GM21360 (cell line): Measurements from ENCODE around the gene SAP30L.
A peak's percentile ranks its signal among the peaks of the same experiment; 100 is the strongest.

Experiments used
- ATAC-seq: cut with Tn5 transposase; IDR thresholded peaks from one replicate; pipeline ENCODE4 v1.9.1; 2021; ENCODE audit warnings: mild to moderate bottlenecking, moderate library complexity; ENCODE audit not compliant: unreplicated experiment

Gene SAP30L

DNA sequence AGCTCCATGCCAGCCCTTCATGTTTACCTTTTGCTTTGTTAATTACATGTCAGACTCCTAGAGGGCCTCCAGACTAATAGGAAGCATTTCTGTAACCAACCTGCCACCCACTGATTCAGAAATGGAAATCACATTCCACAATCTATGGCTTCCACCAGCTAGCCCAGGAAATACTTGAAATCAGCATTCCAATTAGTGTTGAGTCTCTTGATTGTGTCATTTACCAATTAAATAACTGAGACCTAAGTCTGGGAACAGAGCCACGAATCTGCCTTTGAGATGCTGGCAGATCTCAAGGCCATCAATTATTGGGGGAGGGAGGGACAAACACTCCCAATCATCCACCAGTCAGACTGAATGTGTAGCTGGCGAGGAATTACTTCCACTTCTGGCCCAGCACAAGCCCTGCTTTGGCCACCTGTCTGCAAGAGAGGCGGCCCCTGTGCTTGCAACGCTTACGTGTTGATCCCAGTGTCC lies 27.4 kb upstream of the SAP30L start:
- ATAC-seq = no peak

DNA sequence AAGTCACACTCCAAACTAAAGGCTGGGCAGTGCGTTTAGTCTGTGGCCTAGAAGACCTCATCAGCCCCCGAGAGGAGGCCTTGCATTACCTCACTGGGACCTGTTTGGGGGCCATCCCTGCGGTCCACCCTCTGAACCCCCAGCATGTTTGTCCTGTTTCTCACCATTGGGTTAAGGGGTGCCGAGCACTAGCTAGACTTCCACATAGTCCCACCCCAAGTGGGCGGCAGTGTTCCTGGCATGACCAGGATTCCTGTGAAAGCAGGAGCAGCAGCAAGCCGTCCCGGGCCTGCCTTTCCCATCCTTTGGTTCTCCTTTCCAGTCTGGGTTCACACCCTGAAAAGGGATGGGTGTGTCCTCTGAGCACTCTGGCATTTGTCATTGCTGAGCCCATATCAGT lies 26.6 kb upstream of the SAP30L start:
- ATAC-seq = no peak

DNA sequence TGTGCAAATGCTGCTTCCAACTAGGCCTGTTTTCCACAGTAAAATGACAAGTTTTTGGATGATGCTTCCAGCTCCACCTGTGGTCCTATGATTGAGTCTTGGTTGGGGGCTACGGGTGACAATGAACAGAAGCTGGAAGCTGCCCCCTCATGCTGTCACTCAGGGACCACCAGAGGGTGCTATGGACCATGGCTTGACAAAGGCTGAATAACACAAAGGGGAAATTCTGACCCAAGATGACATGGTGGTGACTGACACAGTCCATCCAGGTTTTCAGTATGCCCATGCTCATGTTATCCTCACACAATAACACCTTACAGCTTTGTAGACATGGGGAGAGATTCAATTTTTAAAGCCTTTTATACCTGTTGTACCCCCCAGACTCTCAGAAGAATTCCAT lies 23.9 kb upstream of the SAP30L start:
- ATAC-seq = peak; percentile 51

DNA sequence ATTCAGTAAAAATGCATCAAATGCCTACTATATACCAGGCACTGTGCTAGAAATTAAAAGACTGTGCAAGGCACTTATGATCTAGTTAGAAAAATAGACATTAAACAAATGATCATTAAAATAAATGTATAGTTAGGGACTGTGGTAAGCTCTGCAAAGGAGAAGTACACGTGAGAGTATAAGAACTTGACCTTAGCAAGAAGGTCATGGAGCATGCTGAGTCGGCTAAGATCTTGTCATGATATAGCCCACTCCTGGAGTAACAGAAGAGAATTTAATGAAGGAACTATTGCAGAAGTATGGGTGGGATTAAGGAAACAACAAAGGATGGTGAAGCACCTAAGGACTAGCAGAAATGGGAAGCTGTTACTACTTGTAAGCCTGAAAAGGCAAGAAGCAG lies 23.5 kb upstream of the SAP30L start:
- no peak for ATAC-seq

DNA sequence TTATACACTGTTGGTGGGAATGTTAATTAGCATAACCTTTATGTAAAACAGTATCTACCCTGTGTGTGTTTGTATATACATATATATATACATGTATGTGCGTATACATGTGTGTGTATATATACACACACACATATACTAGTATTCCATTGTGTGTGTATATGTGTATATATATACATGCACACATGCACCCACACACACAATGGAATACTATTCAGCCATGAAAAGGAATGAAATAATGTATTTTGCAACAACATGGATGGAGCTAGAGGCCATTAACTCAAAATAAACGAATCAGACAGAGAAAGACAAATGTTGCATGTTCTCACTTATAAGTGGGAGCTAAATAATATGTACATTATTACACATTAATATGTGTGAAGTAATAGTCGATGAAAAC lies 17.6 kb upstream of the SAP30L start:
- no peak for ATAC-seq

DNA sequence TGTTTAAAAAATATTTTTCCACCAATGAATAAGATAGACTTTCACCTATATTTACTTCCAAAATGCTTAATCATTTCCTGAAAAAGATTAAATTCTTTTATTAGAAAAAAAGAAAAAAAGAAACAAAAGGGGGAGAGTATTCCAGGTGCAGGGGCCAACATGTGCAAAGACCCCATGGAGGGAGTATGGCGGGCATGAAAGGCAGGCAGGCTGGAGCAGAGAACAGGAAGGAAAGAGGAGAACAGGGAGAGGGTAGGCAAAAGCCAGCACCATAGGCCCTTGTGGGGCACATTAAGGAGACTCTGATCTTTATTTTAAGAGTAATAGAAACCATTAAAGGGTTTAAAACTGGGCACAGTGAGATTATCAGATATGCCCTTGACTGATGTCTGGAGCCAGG lies 16.5 kb upstream of the SAP30L start:
- ATAC-seq = no peak

DNA sequence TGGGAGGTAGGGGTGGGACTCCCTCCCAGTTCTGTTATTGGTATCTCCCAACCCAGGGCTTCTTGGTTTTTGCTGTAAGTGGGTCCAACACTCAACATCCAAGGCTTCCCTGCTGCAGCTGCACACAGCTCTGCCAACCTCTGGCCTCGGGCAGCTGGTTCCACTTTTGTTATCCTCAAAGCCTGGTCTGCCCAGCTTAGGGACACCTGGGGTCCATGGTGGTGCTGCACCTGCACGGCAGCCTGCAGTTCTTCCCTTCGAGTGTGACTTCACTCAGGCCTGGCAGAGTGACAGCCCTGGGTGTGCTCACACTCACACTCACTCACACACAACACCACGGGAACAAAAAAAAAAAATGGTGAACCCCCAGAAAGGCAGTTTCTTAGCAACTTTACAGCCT lies 15.3 kb upstream of the SAP30L start:
- ATAC-seq = no peak

DNA sequence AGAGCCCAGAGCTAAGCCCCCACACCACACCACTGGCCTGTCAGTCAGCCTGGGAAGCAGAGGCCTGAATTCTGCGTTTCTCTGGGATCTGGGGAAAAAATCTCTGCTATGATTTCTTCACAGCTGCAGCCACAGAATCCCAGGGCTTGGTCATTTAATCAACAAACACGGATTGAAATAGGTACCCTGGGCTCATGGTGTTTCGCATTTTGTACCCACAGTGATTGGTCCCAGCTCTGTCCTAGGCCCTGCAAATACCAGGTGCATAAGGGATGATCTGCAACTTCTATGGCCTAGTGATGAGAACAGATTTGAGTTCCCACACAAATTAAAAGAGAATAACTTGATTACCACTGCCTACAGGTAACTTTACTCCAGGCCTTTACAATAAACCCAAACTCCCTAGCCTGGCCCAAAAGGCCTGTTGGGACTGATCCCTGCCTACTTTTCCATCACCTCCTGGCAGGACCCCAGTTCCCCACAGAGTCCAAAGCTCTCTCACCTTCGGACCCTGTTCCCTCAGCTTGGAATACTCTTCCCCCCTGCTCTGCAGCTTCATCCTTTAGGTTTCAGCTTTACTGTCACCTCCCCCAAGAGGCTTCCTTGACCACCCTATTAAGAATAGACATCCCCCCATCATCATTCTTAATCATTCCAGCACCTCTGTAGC lies 14.7 kb upstream of the SAP30L start:
- no peak for ATAC-seq

DNA sequence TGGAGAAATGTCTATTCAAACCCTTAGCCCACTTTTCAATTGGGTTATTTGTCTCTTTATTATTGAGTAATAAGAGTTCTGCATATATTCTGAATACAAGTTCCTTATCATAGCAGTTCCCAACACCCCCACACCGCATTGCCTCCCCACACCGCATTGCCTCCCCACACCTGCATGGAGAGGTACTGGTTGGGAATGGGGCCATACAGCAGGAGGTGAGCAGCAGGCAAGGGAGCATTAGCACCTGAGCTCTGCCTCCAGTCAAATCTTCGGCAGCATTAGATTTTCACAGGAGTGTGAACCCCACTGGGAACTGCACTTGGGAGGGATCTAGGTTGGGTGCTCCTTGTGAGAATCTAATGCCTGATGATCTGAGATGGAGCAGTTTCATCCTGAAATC lies 10.6 kb upstream of the SAP30L start:
- no peak for ATAC-seq

DNA sequence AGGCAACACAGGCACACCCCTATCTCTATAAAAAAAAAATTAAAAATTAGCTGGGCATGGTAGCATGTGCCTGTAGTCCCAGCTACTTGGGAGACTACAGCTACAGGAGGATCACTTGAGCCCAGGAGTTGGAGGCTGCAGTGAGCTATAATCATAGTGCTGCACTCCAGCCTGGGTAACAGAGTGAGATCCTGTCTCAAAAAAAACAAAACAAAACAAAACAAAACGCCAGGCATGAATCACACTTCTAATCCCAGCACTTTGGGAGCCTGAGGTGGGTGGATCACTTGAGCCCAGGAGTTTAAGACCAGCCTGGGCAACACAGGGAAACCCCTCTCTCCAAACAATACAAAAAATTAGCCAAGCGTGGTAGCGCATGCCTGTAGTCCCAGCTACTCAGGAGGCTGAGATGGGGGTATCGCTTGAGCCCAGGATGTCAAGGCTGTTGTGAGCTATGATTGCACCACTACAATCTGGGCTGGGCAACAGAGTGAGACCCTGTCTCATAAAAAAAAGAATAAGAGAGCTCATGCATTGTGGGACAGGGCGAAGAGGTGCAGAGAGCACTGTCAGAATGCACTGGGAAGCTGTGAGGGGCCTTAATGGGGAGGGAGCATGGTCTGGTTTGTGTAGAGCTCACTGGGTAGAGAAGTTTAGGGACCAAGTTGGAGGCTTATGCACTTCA lies 8.4 kb upstream of the SAP30L start:
- no peak for ATAC-seq

DNA sequence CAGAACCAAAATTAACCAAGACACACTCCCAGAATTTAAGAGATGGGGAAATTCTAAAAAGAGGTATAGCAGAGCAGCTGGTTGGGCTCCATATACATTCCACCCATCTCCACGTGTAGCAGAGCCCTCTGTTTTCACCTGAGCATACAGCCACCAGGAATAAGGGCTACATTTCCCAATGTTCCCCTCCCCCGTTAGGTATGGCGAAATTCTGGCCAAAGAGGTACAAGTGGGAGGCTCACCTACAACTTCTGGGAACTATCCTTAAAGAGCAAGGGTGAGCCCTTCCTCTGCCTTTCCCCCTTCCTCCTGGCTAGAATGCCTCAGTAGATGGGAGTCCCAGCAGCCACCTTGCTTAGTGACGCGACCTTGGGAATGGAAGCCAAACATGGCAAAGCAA lies 5.3 kb upstream of the SAP30L start:
- ATAC-seq = no peak

DNA sequence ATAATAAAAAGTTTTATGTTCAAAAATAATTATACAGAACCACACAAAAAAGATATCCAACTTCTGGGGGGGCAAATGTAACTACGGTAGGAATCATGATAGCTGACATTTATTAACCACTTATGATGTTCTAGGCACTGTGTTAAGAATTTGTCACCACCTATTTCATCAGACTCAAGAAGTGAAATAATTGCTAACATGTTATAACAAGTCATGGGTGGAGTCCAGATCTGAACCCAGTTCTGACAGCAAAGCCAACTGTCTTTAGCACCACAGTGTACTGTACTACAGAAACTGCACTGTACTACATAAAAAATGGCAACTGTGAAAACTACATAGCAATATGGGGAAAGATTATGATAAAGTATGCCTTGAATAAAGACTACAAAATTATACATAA lies 3.0 kb upstream of the SAP30L start:
- no peak for ATAC-seq

DNA sequence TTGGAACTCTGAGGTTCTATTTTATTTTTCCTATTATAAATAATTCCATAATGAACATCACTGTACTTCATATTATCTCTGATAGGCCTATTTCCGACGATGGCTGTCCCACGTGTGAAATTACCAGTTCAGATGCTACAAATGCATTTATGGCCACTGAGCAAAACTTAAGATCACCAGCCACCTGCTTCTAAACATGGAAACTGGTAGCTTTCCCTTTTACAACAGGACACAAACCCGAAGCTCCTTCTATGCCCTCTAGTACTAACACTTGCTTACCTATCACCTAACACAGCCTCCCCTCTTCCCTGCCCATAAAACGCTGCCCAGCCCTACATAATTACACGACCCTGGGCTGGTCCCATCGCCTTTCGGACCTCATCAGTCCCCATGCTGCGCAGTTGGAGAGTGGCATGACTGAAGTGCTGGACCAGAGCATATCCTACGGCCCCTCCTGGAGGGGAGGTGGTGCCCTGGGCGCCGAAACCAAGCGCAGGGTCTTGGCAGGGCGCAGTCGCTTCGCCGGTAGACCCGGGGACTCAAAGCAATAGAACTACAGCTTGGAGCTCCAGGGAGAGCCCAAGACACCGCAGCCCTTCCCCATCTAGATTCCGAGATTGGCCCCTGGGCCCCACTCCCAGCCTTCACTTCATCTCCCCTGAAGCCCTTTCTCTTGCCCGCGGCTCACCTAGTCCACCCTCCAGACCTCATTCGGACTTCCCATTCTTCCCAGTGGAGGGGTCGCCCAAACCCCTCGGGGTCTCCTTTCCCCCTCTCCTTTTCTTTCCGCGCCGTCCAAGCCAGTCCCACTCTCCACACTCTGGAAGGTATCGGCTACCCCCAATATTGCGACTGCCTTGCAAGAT lies 1.0 kb upstream of the SAP30L start:
- no peak for ATAC-seq

DNA sequence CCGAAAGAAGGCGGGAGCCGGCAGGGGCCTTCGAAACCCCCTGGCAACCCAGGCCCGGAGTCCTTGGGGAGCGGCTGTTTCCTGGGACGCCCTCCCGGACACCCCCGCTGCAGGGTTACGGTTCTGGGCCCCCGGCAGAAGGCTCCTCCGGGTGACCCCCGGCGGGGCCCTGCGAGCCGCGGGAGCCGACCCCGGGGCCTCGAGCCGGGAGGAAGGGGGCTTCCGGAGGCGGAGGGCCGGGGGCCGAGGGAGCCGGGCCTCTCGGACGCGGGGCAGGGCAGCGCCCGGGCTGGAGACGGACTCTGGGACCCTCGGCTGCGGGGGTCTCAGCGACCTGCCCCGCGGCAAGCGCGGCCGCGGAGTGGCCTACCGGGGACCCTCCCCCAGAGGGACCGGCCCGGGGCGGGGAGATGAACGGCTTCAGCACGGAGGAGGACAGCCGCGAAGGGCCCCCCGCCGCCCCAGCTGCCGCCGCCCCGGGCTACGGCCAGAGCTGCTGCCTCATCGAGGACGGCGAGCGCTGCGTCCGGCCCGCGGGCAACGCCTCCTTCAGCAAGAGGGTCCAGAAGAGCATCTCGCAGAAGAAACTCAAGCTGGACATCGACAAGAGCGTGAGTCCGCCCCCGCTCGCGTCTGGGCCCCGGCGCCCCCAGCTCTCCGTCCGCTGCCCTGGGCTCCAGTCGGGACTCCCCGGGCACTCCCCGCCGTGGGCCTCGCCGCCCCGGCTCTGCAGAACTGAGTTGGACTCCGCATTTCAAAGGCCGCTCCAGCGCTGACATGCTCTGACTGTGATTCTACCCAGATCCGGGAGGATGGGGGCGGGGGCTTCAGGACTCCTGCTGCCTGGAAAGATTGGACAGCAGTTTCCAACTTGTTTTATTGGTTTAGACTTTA lies 645 bp downstream of the SAP30L start:
- peak; percentile 5 for ATAC-seq

DNA sequence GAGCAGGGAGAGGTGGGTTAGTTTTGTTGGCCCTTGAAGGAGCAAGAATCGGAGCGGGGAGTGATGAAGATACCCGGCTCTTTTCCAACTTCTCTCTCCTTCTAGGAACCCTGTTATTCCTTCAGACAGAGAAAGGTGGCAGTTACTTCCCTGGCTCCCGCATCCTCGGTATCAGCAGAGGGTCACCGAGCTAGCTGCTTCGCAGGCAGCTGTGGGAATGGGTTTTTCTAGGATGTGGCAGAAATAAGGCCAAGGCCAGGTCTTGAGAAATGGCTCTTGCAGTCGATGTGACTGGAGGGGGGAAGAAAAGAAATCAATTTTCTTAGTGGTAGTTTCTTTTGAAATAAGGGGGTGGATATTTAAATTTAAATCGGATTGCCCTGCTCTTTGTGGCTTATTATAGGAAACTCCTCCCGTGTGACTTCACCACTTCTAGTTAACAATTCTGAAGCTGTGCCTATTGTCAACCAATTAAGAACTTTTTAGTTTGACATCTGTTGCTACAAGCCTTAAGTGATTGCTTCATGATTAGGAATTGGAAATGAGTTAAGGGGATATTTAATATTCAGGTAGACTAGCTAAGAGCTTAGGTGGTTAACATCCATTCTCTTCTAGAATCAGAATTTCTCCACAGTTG lies 1.4 kb downstream of the SAP30L start:
- ATAC-seq = no peak

DNA sequence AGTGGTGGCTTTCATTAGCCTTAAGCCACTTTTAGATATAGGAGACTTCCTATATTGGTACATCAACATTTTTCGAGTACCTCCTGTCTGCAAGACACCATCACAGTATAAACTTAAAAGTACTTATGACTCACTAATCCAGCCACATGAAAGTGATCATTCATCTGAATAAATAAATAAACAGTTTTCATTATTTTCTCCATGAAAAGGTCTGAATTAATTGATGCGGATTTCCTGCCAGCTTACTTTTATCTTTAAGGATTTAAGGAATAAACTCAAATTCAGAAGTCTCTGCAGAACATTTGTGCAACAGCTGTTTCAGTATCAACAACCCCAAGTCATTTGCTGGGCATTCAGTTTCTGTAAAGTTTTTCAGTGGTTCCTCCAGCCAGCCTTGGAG lies 4.0 kb downstream of the SAP30L start:
- no peak for ATAC-seq

DNA sequence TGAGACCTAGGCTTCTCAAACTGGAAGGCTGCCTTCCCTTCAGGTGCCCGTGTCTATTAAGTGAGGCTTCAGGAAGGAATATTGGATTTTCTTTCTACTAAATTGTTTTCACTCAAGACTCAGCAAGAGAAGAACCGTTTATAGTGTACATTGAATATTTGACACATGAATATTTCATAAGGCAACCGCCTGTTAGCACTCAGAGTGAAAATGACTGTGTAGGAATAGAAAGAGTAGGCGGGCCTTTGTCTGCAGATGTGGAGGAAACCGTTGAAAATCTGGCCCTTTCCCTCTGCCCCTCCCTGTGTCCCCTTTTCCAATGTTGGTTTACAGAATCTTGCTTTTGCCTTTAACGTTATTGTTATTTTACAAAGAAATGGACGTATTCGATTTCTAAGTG lies 6.2 kb downstream of the SAP30L start:
- no peak for ATAC-seq

DNA sequence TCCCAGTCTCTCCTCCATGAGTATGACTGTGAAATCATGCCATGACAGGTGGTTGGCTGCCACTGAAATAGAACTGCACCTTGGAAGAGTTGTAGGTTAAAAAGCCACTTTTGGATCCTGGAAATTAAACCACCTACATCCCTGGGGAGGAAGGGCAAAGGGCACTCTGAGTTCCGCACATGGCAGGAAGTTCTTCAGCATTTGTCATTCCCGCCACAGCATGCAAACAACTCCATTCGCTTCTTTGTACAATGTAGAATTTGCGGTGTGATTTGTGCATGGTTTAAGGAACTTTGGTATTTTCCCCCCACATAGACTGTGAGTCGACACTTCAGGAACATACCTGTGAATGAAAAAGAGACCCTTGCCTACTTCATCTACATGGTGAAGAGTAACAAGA lies 9.8 kb downstream of the SAP30L start:
- ATAC-seq = no peak

DNA sequence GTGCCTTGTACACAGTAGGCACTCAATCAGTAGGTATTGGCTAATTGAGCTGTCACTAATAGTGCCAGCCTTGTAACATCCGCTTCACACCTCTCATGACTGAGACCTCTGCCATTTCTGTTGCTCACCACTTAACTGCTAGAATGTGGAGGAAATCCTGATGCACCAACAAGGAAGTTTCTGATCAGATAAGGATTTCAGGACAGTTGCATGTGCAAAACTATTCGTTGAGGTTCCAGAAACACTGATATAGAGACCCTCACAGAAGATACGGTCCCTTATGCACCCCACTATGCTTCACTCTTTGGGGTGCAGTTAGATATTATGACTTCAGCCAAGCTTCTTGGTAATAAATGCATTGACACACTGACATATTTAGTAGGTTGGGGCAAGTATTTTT lies 10.7 kb downstream of the SAP30L start:
- no peak for ATAC-seq

DNA sequence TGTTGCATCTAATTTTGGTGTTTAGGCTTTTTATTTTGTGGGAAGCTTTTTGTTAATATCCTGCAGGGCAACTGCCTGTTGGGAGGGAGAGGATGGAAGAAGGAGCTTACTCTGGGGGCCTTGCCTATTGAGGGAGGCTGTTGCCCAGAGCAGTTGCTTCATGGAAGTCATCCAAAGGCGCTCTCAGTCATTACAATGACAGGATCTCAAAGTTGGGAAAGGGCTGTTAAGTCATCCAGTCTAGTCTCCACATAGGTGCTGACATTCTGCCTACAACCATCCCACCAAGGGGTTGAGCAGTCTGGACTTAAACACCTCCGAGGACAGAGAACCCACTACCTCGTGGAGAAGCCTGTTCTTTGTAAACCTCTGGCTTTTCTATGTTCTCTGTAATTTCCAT lies 13.2 kb downstream of the SAP30L start:
- ATAC-seq = no peak
